Panc1 (cell line): Measurements from ENCODE around the gene MYO16. TPM values are rescaled to one million over a fixed set of nuclear protein-coding genes. Genes with fewer than 3 reads are reported as not detected.

Experiments used
- ATAC-seq: fragments of 200-7000 bp; cut with Tn5 transposase; 2 replicates; pipeline ENCODE4 v1.9.1; 2020; ENCODE audit warnings: mild to moderate bottlenecking, moderate library complexity
- BruUV-seq: library from RNA; stranded (reverse); fragments of 400-500 nt; replicated peaks from 2 replicates; lab custom pipeline; 2021; lab: Mats Ljungman, UMichigan
- CTCF ChIA-PET: fragments of 300-600 bp; sonication (Branson Sonifier 250); formaldehyde crosslinking; loops from one replicate; lab custom pipeline; 2022; ENCODE audit warnings: antibody characterized with exemption; lab: Charles Lee
- POLR2A ChIA-PET: fragments of 300-600 bp; sonication (Branson Sonifier 250); formaldehyde crosslinking; loops from one replicate; lab custom pipeline; 2022; ENCODE audit warnings: antibody characterized with exemption; lab: Charles Lee
- DNase-seq: peaks from one replicate; pipeline ENCODE4 v3.0.0-alpha.2; 2010; ENCODE audit warnings: low read depth, low spot score
- H3K27ac ChIP-seq: 2 replicates; pipeline ENCODE4 v1.5.1; 2011; ENCODE audit warnings: mild to moderate bottlenecking, low read length, inconsistent platforms
- H3K27me3 ChIP-seq: fragments of 200-500 bp; sonication (Bioruptor generic); 2 replicates; pipeline ENCODE4 v1.6.0; 2014; ENCODE audit warnings: low read length, inconsistent platforms; ENCODE audit not compliant: control insufficient read depth, insufficient read depth
- H3K36me3 ChIP-seq: fragments of 200-500 bp; sonication (Bioruptor generic); 2 replicates; pipeline ENCODE4 v1.5.1; 2014; ENCODE audit warnings: inconsistent platforms, mild to moderate bottlenecking, low read length, moderate library complexity; ENCODE audit not compliant: control insufficient read depth, insufficient read depth
- H3K4me1 ChIP-seq: 2 replicates; pipeline ENCODE4 v1.5.1; 2011; ENCODE audit warnings: inconsistent platforms, mild to moderate bottlenecking, low read length, moderate library complexity; ENCODE audit not compliant: control insufficient read depth, insufficient read depth
- H3K4me3 ChIP-seq, 2 experiments: 2 replicates each; pipeline ENCODE4 v1.5.1; 2011 to 2012; ENCODE audit warnings: low read depth in 2 of 2, low read length in 2 of 2, mild to moderate bottlenecking in 2 of 2, inconsistent platforms in 1 of 2, moderate library complexity in 1 of 2
- H3K9me3 ChIP-seq: fragments of 200-500 bp; sonication (Bioruptor generic); 2 replicates; pipeline ENCODE4 v1.5.1; 2014; ENCODE audit warnings: low read depth, mild to moderate bottlenecking, inconsistent platforms, low read length, moderate library complexity; ENCODE audit not compliant: control insufficient read depth, insufficient read depth
- CTCF ChIP-seq: fragments of 450-650 bp; IDR thresholded peaks from 2 replicates; pipeline ENCODE4 v1.5.1; 2017; ENCODE audit warnings: mild to moderate bottlenecking
- POLR2AphosphoS5 ChIP-seq: IDR thresholded peaks from 2 replicates; pipeline ENCODE4 v1.6.1; 2012; ENCODE audit warnings: mild to moderate bottlenecking, low read depth, low read length, moderate library complexity
- REST ChIP-seq, 2 experiments: IDR thresholded peaks; 2 replicates each; pipeline ENCODE4 v1.6.1; 2011 to 2012; ENCODE audit warnings: low read depth in 2 of 2, control low read depth in 1 of 2, low read length in 1 of 2, mild to moderate bottlenecking in 1 of 2, moderate library complexity in 1 of 2; ENCODE audit not compliant: insufficient read depth in 1 of 2
- TCF7L2 ChIP-seq: IDR thresholded peaks from 2 replicates; pipeline ENCODE4 v1.6.1; 2011; ENCODE audit warnings: mild to moderate bottlenecking, low read depth, low read length, inconsistent platforms
- in situ Hi-C: cut with HindIII; loops from 2 replicates; pipeline ENCODE4 v1.10.0; 2016; ENCODE audit warnings: low sequenced_read_pairs, low pct_unique_long_range_greater_than_20kb
- intact Hi-C: fragments of 100-400 bp; cut with micrococcal nuclease; formaldehyde crosslinking; loops from one replicate; pipeline ENCODE4 v1.10.0; 2022; ENCODE audit not compliant: unreplicated experiment
- total RNA-seq: library from RNA; stranded (reverse); gene quantifications from one replicate; pipeline ENCODE4 v1.2.1, GENCODE V29; 2021; ENCODE audit not compliant: unreplicated experiment

MYO16 gene
- total RNA-seq, 1 experiment from 2014 or later = 0.08 TPM

DNA sequence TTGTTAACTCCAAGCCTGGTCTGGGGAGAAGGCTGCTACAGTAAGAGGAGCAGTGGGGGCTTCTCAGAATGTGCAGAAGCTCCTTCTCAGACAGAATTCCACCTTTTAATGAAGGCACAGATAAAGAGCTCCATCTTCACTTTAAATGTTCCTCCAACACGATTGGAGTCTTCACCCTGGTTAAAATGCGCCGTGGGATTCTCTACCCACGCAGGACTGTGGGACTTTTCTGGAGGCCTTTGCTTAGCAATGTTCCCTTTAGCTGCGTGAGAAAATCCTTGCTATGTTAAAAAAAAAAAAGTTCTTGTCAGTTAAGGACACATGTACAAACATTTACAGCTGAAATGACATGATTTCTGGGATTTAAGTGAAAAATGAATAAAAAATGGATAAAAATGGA, 546.3 kb downstream of the MYO16 start:
- H3K27me3 ChIP-seq = no peaks in the 10 kb centered on the region
- no peaks in the 10 kb centered on the region for H3K4me1 ChIP-seq
- CTCF ChIA-PET = no interaction called here
- intact Hi-C loops (no loop called here), in situ Hi-C loops (no loop called here)
- POLR2A ChIA-PET = no interaction called here
- no peak for ATAC-seq
- no peaks in the 10 kb centered on the region for H3K36me3 ChIP-seq
- no peaks in the 10 kb centered on the region for H3K9me3 ChIP-seq
- H3K27ac ChIP-seq = no peak overlapping the region
- TF ChIP-seq CTCF = no peak
- no TSS peak for BruUV-seq
- no peak for DNase-seq
- no peak overlapping the region for H3K4me3 ChIP-seq

DNA sequence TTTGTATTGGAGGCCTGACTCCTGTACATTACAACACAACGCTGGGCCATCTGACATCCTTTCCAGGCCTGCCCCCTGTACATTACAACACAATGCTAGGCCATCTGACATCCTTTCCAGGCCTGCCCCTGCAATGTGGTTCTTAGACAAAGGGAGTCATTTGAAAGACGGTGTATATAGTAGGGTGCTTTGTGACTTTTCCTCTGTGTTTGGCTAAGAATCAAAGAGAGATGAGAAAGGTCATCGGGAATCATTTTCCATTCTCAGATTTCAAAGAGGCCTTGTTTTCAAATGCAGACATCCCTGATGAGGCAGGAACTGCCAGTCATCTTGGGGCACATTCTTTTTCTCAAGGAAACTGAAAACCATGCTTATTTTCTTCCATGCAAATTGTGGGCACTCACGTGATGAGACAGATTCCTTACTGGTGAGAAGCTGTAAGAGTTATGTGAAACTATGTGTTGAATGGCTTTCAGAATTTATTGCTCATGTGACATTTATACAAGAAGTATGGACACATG, 551.6 kb downstream of the MYO16 start:
- no peak for ATAC-seq
- no peaks in the 10 kb centered on the region for H3K9me3 ChIP-seq
- intact Hi-C loops = no loop called here
- no peaks in the 10 kb centered on the region for H3K27me3 ChIP-seq
- no peak for DNase-seq
- no peak for TF ChIP-seq CTCF
- H3K36me3 ChIP-seq = no peaks in the 10 kb centered on the region
- H3K27ac ChIP-seq = 0 out of 2 replicates have a peak overlapping the region, but pooled peaks have one; percentile 12
- in situ Hi-C loops = no loop called here
- ChIA-PET POLR2A (no interaction called here), CTCF (no interaction called here)
- no peak overlapping the region for H3K4me3 ChIP-seq
- BruUV-seq = no TSS peak
- H3K4me1 ChIP-seq = no peaks in the 10 kb centered on the region

DNA sequence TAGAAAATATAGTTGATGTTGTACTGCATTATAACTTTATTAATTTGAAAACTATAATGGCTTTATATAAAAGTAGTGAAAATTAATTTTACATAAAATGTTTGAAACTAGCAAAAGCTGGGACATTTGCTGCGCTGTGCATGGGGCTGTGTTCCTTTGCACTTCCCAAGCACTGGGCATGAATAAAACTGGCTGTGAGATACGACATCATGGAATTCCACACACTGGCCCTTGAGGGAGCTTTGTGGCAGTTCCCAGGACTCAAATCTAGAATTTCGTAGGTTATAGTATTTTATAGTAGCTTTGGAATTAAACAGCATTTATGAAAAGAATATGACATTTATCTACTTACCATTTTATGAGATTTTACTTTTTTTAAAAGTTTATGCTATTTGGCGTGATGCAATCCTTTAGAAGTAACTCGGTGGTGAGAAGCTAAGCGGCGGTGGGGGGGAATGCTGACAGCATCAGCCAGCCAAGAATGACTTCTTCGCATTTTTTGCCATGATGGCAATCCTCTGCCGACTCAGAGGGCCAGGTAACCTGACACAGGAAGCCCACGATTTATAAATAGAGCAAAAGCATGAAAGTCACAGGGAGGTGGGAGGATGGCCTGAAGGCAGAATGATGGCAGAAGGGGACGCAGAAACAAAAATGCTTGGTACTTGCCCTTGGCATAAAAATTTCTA, 553.5 kb downstream of the MYO16 start:
- no peak overlapping the region for H3K4me3 ChIP-seq
- no peaks in the 10 kb centered on the region for H3K36me3 ChIP-seq
- POLR2A ChIA-PET = no interaction called here
- H3K4me1 ChIP-seq = no peaks in the 10 kb centered on the region
- CTCF ChIA-PET = no interaction called here
- DNase-seq = no peak
- no peak for ATAC-seq
- intact Hi-C loops (no loop called here), in situ Hi-C loops (no loop called here)
- no peak overlapping the region for H3K27ac ChIP-seq
- TF ChIP-seq TCF7L2 (no peak), REST (IDR thresholded peaks at IDR 0.05; ENCODE audit: insufficient read depth in 1 of 2, low read depth in 2 of 2, low read length in 1 of 2) (no peak), POLR2AphosphoS5 (no peak)
- H3K27me3 ChIP-seq = no peaks in the 10 kb centered on the region
- no peaks in the 10 kb centered on the region for H3K9me3 ChIP-seq
- no TSS peak for BruUV-seq
